Hematopoietic multipotent progenitor cell treated with erythropoietin and hydrocortisone succinate and interleukin-3 and kit ligand, for 4 days (in vitro differentiated cells): ENCODE measurements around the gene NPFFR1.

Experiments
- DNase-seq: peaks from one replicate; pipeline ENCODE4 v3.0.0-alpha.2; 2015

The NPFFR1 gene

GRCh38 chr10:70312972-70313371 lies 29.2 kb upstream of the NPFFR1 start:
- DNase-seq = no peak

- DNase-seq = no peak
Measured at GRCh38 chr10:70312249-70312648, 28.4 kb upstream of the NPFFR1 start.

- no peak for DNase-seq
Measured at GRCh38 chr10:70311698-70312097, 27.9 kb upstream of the NPFFR1 start.

- DNase-seq = no peak
Measured at GRCh38 chr10:70309661-70310060, 25.9 kb upstream of the NPFFR1 start.

GRCh38 chr10:70308121-70309060 lies 24.6 kb upstream of the NPFFR1 start:
- peak; percentile 37 for DNase-seq

- no peak for DNase-seq
Measured at GRCh38 chr10:70306886-70307520, 23.2 kb upstream of the NPFFR1 start.

- peak; percentile 57 for DNase-seq
Measured at GRCh38 chr10:70306181-70306705, 22.4 kb upstream of the NPFFR1 start.

GRCh38 chr10:70303730-70304129 lies 19.9 kb upstream of the NPFFR1 start:
- no peak for DNase-seq

GRCh38 chr10:70302292-70302691 lies 18.5 kb upstream of the NPFFR1 start:
- DNase-seq = peak; percentile 76

GRCh38 chr10:70300908-70301597 lies 17.2 kb upstream of the NPFFR1 start:
- no peak for DNase-seq

- no peak for DNase-seq
Measured at GRCh38 chr10:70300461-70300860, 16.7 kb upstream of the NPFFR1 start.

GRCh38 chr10:70299876-70300275 lies 16.1 kb upstream of the NPFFR1 start:
- no peak for DNase-seq

GRCh38 chr10:70298393-70298792 lies 14.6 kb upstream of the NPFFR1 start:
- DNase-seq = no peak

- no peak for DNase-seq
Measured at GRCh38 chr10:70297224-70297623, 13.4 kb upstream of the NPFFR1 start.

GRCh38 chr10:70296406-70296899 lies 12.6 kb upstream of the NPFFR1 start:
- peak; percentile 93 for DNase-seq

- no peak for DNase-seq
Measured at GRCh38 chr10:70295926-70296325, 12.1 kb upstream of the NPFFR1 start.

- DNase-seq = peak; percentile 19
Measured at GRCh38 chr10:70295321-70295720, 11.5 kb upstream of the NPFFR1 start.

- DNase-seq = no peak
Measured at GRCh38 chr10:70293169-70293843, 9.5 kb upstream of the NPFFR1 start.

GRCh38 chr10:70292004-70292403 lies 8.2 kb upstream of the NPFFR1 start:
- DNase-seq = no peak

- DNase-seq = no peak
Measured at GRCh38 chr10:70289739-70290138, 5.9 kb upstream of the NPFFR1 start.

- DNase-seq = no peak
Measured at GRCh38 chr10:70286616-70287015, 2.8 kb upstream of the NPFFR1 start.

- DNase-seq = no peak
Measured at GRCh38 chr10:70285476-70285831, 1.6 kb upstream of the NPFFR1 start.
